AG04450 (cell line): ENCODE measurements around the gene RAB11FIP2. TPM values are rescaled to one million over a fixed set of nuclear protein-coding genes. Genes with fewer than 3 reads are reported as not detected.

Experiments
- CTCF ChIA-PET: fragments of 300-600, 350-600 bp; formaldehyde crosslinking; extraction: SDS; loops from one replicate; lab custom pipeline; 2022; ENCODE audit warnings: antibody characterized with exemption, inconsistent platforms; lab: Charles Lee
- POLR2A ChIA-PET: fragments of 350-600 bp; formaldehyde crosslinking; extraction: SDS; loops from one replicate; lab custom pipeline; 2021; ENCODE audit warnings: antibody characterized with exemption, inconsistent platforms; lab: Yijun Ruan, JAX
- DNase-seq: peaks from one replicate; pipeline ENCODE4 v3.0.0-alpha.2; 2011; ENCODE audit warnings: low read depth, low spot score
- H3K27ac ChIP-seq: one replicate; pipeline ENCODE4 v1.5.1; 2012; ENCODE audit warnings: low read depth, low read length, control low read depth
- H3K27me3 ChIP-seq: one replicate; pipeline ENCODE4 v1.6.0; 2012; ENCODE audit warnings: low read length; ENCODE audit not compliant: control insufficient read depth, insufficient read depth
- H3K4me3 ChIP-seq: 2 replicates; pipeline ENCODE4 v1.5.1; 2011; ENCODE audit warnings: mild to moderate bottlenecking, low read depth, low read length, control low read depth
- H3K9me3 ChIP-seq: 2 replicates; pipeline ENCODE4 v1.5.1; 2012; ENCODE audit warnings: low read length; ENCODE audit not compliant: control insufficient read depth, insufficient read depth
- CTCF ChIP-seq: IDR thresholded peaks from 2 replicates; pipeline ENCODE4 v1.5.1; 2011; ENCODE audit warnings: low read depth, low read length, control low read depth, inconsistent platforms
- polyA plus RNA-seq: library from polyadenylated mRNA; depleted of rRNA; stranded (reverse); fragments of >200 nt; gene quantifications from 2 replicates; pipeline ENCODE4 v1.2.3, GENCODE V29; 2011

The RAB11FIP2 gene
- polyA plus RNA-seq, 1 experiment, result 10.4 TPM

DNA sequence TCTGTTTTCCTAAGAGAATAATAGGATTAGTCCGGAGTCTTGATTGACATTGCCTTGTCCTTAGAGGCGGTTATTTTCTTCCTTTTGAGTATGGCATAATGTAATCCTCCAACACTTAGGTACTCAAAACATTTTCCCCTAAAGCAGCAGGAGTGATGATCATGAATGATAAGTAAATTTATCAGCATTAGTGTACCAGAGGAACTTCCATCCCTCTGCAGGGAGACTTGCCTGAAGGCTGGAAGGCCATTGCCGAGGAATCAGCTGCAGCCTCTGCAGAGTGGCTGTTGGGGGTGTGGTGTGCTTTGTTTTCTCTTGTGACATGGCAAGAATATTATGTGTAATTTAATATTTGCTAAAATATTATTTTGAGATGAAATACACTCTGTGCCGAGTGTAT is 56.8 kb downstream of the RAB11FIP2 start:
- CTCF ChIA-PET, result interaction anchor here (0.9 kb wide), 1 partner anchor 493 kb away, joined by 3 read pairs; no protein-coding TSS in a partner anchor
- no peak for TF ChIP-seq CTCF
- no peak for DNase-seq
- Histone ChIP-seq H3K27ac (no peak overlapping the region), H3K4me3 (no peak overlapping the region), H3K9me3 (no peaks in the 10 kb centered on the region), H3K27me3 (no peaks in the 10 kb centered on the region)
- POLR2A ChIA-PET, result no interaction called here

GRCh38 chr10:117988814-117989213 is 57.9 kb downstream of the RAB11FIP2 start:
- no peak for TF ChIP-seq CTCF
- CTCF ChIA-PET, result no interaction called here
- no peak overlapping the region for H3K4me3 ChIP-seq
- no peak overlapping the region for H3K27ac ChIP-seq
- no peaks in the 10 kb centered on the region for H3K9me3 ChIP-seq
- no peaks in the 10 kb centered on the region for H3K27me3 ChIP-seq
- POLR2A ChIA-PET, result no interaction called here
- DNase-seq, result no peak

GRCh38 chr10:117987244-117987909 is 59.4 kb downstream of the RAB11FIP2 start:
- ChIA-PET CTCF (no interaction called here), POLR2A (no interaction called here)
- Histone ChIP-seq H3K27me3 (no peaks in the 10 kb centered on the region), H3K27ac (no peak overlapping the region), H3K9me3 (peaks cover 2% of the 10 kb centered on the region; the same call in 1 of the 2 replicates), H3K4me3 (no peak overlapping the region)
- no peak for DNase-seq
- TF ChIP-seq CTCF, result no peak

GRCh38 chr10:117983961-117984360 is 62.8 kb downstream of the RAB11FIP2 start:
- TF ChIP-seq CTCF, result no peak
- no peaks in the 10 kb centered on the region for H3K27me3 ChIP-seq
- H3K27ac ChIP-seq, result no peak overlapping the region
- peaks cover 2% of the 10 kb centered on the region; the same call in 1 of the 2 replicates for H3K9me3 ChIP-seq
- no peak overlapping the region for H3K4me3 ChIP-seq
- no peak for DNase-seq
- ChIA-PET CTCF (no interaction called here), POLR2A (no interaction called here)

- H3K27me3 ChIP-seq, result no peaks in the 10 kb centered on the region
- H3K27ac ChIP-seq, result peak overlapping the region; percentile 32
- no peak for DNase-seq
- H3K9me3 ChIP-seq, result peaks cover 2% of the 10 kb centered on the region; the same call in 1 of the 2 replicates
- ChIA-PET CTCF (interaction anchor here (0.8 kb wide), 1 partner anchor 45 kb away, joined by 3 read pairs; no protein-coding TSS in a partner anchor), POLR2A (no interaction called here)
- H3K4me3 ChIP-seq, result no peak overlapping the region
- TF ChIP-seq CTCF, result no peak
Measured at GRCh38 chr10:117980755-117981702, 65.7 kb downstream of the RAB11FIP2 start.
